ENCODE data around the gene B4GALT5.

The B4GALT5 gene

DNA sequence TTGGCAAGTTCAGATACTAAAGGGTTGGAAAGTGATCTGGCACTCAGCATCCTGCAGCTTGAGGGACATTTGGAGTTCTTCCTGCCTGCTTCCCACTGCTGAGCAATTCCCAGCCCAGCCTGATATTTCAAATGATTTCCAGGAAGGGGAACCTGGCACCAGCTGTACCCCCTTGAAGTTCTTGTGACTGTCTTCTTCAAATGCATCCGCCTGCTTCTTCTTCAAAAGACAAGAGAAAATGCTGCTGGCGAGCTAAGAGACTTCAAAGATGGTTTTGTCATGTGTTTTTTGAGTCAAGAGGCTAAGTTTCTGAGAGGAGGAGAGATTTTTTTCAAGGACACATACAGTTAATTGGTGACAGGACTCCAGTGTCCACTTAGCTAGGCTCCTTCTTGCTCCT, 42.6 kb upstream of the B4GALT5 start:
- TF ChIP-seq, protein P1, sequence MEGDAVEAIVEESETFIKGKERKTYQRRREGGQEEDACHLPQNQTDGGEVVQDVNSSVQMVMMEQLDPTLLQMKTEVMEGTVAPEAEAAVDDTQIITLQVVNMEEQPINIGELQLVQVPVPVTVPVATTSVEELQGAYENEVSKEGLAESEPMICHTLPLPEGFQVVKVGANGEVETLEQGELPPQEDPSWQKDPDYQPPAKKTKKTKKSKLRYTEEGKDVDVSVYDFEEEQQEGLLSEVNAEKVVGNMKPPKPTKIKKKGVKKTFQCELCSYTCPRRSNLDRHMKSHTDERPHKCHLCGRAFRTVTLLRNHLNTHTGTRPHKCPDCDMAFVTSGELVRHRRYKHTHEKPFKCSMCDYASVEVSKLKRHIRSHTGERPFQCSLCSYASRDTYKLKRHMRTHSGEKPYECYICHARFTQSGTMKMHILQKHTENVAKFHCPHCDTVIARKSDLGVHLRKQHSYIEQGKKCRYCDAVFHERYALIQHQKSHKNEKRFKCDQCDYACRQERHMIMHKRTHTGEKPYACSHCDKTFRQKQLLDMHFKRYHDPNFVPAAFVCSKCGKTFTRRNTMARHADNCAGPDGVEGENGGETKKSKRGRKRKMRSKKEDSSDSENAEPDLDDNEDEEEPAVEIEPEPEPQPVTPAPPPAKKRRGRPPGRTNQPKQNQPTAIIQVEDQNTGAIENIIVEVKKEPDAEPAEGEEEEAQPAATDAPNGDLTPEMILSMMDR (IDR thresholded peaks at IDR 0.05; ENCODE audit: insufficient read depth, low read length, missing control alignments): no peak

DNA sequence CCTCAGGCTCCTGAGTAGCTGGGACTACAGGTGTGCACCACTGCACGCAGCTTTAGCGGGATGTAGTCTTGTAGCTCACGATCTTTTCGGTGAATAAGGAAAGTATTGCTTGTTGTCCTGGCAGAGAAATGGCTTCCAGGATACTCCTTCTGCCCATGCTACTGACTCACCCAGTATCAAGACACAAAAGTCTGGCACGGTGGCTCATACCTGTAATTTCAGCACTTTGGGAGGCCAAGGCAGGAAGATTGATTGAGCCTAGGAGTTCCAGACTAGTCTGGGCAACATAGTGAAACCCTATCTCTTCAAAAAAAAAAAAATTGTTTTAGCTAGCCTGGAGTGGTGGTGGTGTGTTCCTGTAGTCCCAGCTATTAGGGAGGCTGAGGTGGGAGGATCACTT, 40.9 kb upstream of the B4GALT5 start:
- TF ChIP-seq, protein P1 (IDR thresholded peaks at IDR 0.05; ENCODE audit: insufficient read depth, low read length, missing control alignments): no peak
- CTCF ChIA-PET: no interaction called here
- POLR2A ChIA-PET: no interaction called here
- no peak overlapping the region for H3K4me3 ChIP-seq (ENCODE audit: low read depth, low read length)
- DNase-seq (ENCODE audit: low read depth, low spot score): no peak

More for the DNA sequence above, 42.6 kb upstream of the B4GALT5 start:
- CTCF ChIA-PET: no interaction called here
- no peak for DNase-seq (ENCODE audit: low read depth, low spot score)
- POLR2A ChIA-PET: no interaction called here
- no peak overlapping the region for H3K4me3 ChIP-seq (ENCODE audit: low read depth, low read length)

DNA sequence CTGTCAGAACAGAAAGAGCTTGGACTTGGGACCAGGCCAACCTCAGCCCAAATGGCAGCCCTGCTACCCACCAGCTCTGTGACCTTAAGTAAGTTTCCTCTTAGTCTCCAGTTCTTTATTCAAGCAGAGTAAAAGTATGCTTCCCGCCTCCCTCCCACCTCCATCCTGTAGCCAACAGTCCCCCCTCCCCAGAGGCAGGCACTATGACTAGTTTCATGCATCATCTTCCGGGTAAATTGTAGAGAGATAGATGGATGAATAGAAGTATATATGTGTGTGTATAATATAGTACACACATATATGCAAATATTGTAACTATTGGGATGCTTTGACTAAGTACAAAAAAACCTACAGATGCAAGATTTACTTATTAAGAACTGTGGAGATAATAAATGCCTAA, 39.5 kb upstream of the B4GALT5 start:
- no peak overlapping the region for H3K4me3 ChIP-seq (ENCODE audit: low read depth, low read length)
- TF ChIP-seq, protein P1 (IDR thresholded peaks at IDR 0.05; ENCODE audit: insufficient read depth, low read length, missing control alignments): no peak
- DNase-seq (ENCODE audit: low read depth, low spot score): no peak
- CTCF ChIA-PET: no interaction called here
- POLR2A ChIA-PET: no interaction called here

DNA sequence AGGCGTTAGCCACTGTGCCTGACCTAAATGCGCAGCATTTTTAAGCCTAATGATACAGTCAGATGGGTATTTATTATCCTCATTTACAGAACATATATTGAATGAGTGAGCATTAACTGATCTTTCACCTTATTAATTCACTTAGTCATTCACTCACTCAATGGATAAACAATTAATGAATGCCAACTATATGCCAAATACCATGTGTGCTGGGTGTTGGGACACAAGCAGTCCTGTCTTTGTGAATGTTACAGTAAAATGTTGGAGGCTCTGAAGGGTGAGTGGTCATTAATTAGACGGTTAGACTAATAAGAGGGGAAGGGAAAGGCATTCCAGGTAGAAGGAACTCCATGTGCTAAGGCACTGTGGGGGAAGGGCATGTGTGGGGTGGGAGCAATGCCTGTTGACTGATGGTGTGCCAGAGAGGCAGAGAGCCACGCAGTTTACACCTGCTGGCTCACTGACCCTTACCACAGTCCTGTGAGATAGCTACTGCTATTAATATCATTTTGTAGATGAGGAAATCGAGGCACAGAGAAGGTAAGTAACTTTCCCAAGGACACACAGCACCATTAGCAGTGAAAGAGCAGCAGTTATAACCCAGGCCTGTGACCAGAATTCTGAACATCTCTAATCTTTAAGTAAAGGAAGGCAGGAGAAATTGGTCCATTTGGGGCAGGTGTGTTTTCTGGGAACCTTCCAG, 38.7 kb upstream of the B4GALT5 start:
- DNase-seq (ENCODE audit: low read depth, low spot score): no peak
- POLR2A ChIA-PET: no interaction called here
- TF ChIP-seq, protein P1 (IDR thresholded peaks at IDR 0.05; ENCODE audit: insufficient read depth, low read length, missing control alignments): no peak
- CTCF ChIA-PET: no interaction called here
- H3K4me3 ChIP-seq (ENCODE audit: low read depth, low read length): no peak overlapping the region

GRCh38 chr20:49751397-49751736, 37.7 kb upstream of the B4GALT5 start:
- ChIA-PET POLR2A (no interaction called here), CTCF (no interaction called here)
- TF ChIP-seq, protein P1 (IDR thresholded peaks at IDR 0.05; ENCODE audit: insufficient read depth, low read length, missing control alignments): no peak
- no peak for DNase-seq (ENCODE audit: low read depth, low spot score)
- no peak overlapping the region for H3K4me3 ChIP-seq (ENCODE audit: low read depth, low read length)

- ChIA-PET POLR2A (no interaction called here), CTCF (interaction anchor here (0.9 kb wide), 1 partner anchor 13 kb away, joined by 4 read pairs; no protein-coding TSS in a partner anchor)
- no peak overlapping the region for H3K4me3 ChIP-seq (ENCODE audit: low read depth, low read length)
- TF ChIP-seq, protein P1 (IDR thresholded peaks at IDR 0.05; ENCODE audit: insufficient read depth, low read length, missing control alignments): no peak
- no peak for DNase-seq (ENCODE audit: low read depth, low spot score)
Measured at GRCh38 chr20:49750611-49751396, 37.1 kb upstream of the B4GALT5 start.
